Adrenal gland (tissue), 12 donors: ENCODE results near the gene RFX6. TPM values are rescaled to one million over a fixed set of nuclear protein-coding genes. Genes with fewer than 3 reads are reported as not detected.

Source experiments
- DNase-seq, 7 donors: peaks; one replicate each; pipeline ENCODE4 v3.0.0-alpha.2; 2019 to 2020
- H3K27ac ChIP-seq, 5 donors: fragments of 200-600 bp; sonication (generic) in 4 of 5; 1 replicate in 3 of 5; 2 replicates in 2 of 5; pipeline versions ENCODE4 v1.5.1 to v1.8.0; 2016 to 2020; ENCODE audit warnings: mild to moderate bottlenecking in 1 of 5
- H3K27me3 ChIP-seq: fragments of 200-600 bp; 2 replicates; pipeline ENCODE4 v1.8.0; 2021
- H3K36me3 ChIP-seq, 2 donors: fragments of 200-600 bp; replicated peaks in 1 of 2; 1 replicate in 1 of 2; 2 replicates in 1 of 2; pipeline versions ENCODE4 v1.5.1 to v1.8.0; 2018 to 2022
- H3K4me1 ChIP-seq, 2 donors: fragments of 200-600 bp; replicated peaks in 1 of 2; 1 replicate in 1 of 2; 2 replicates in 1 of 2; pipeline versions ENCODE4 v1.5.1 to v1.8.0; 2018 to 2021
- H3K4me3 ChIP-seq, 4 donors: fragments of 200-600 bp; sonication (generic) in 3 of 4; one replicate each; pipeline ENCODE4 v1.5.1; 2016 to 2018
- H3K9me3 ChIP-seq, 3 donors: fragments of 200-600 bp; sonication (generic) in 1 of 3; replicated peaks in 1 of 3; 1 replicate in 2 of 3; 2 replicates in 1 of 3; pipeline versions ENCODE4 v1.5.1 to v1.8.0; 2016 to 2021
- POLR2A ChIP-seq, 2 donors: fragments of 450-650 bp; IDR thresholded peaks; one replicate each; pipeline ENCODE4 v1.6.1; 2017; ENCODE audit warnings: antibody characterized with exemption in 2 of 2, mild to moderate bottlenecking in 2 of 2, moderate library complexity in 1 of 2
- WGBS, 4 donors: extraction: QIAGEN DNeasy Blood & Tissue Kit in 2 of 4; methylation state at CpG; one replicate each; pipeline versions ENCODE4 v1.1.5 to v1.1.7; 2013 to 2017; 5-methylcytosine and 5-hydroxymethylcytosine counted together
- intact Hi-C, 2 donors: fragments of 100-400 bp; cut with DNase I; formaldehyde crosslinking; loops; one replicate each; pipeline versions ENCODE4 v1.14.1 to v1.15.0; 2022 to 2023
- polyA plus RNA-seq, 3 donors: library from polyadenylated mRNA; stranded (reverse); fragments of 200-250 nt in 2 of 3; fragments of 350-450 nt in 1 of 3; fragmentation: Illumina TruSeq in 1 of 3; extraction: RNeasy Lipid Tissue Mini Kit (QIAGEN cat#74804) in 1 of 3; gene quantifications; one replicate each; pipeline ENCODE4 v1.2.3, GENCODE V29; 2013 to 2014
- total RNA-seq, 9 donors: library from RNA; depleted of rRNA in 4 of 9; stranded (reverse); fragments of >200 nt in 4 of 9; fragments of 120-200 nt in 1 of 9; fragmentation: NEBNext Ultra II Directional in 1 of 9; extraction: Animal tissue kit (Norgen Biotek cat#: 25700) in 1 of 9; gene quantifications; one replicate each; pipeline versions ENCODE4 v1.1.0 to v1.2.4, GENCODE V29; 2013 to 2023
- TF ChIP-seq, protein P1 (sequence below), 6 experiments: fragments of 450-650 bp in 4 of 6; fragments of 200-600 bp in 2 of 6; sonication (generic) in 1 of 6; IDR thresholded peaks; 1 replicate in 5 of 6; 2 replicates in 1 of 6; pipeline versions ENCODE4 v1.5.1 to v1.8.0; 2016 to 2021; ENCODE audit warnings: antibody characterized with exemption in 6 of 6, mild to moderate bottlenecking in 2 of 6, moderate library complexity in 1 of 6
- donor health status: healthy with polysubstance abuse.
- donor health status: Bipolar disorder and iron deficiency.
- donor health status: DM: yes; HTN: yes; CAD: no.
- donor health status: DM: no; HTN: no; CAD: no.
- donor health status: DM: no; HTN: no; CAD: no.
- donor health status: DM: yes; HTN: yes; CAD: no.

The RFX6 gene
- total and polyA plus RNA-seq, 12 donors = 0.27 to 12.0 (median 3.2) TPM; not detected in 4

DNA sequence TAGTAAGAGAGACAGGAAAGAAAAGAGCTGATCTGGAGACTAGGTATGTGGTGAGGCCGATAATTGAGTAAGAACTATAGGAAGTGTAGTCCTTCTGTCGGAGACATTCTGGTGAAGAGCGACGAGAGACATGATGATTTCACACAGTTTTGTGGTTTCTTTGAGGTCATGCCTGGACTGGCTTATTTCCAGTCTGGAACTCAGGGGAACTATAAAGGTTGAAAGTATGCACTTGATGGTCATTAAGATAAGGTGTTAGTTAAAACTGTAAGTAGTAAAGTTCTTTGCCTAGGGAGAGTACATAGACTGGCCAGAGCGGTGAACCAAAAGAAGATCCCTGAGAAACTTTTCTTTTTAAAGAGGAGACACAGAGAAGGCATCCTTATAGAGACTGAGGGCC lies 68.8 kb downstream of the RFX6 start:
- H3K9me3 ChIP-seq = no peaks in the 10 kb centered on the region
- H3K36me3 ChIP-seq = no peaks in the 10 kb centered on the region
- H3K4me3 ChIP-seq = no peak overlapping the region
- no peaks in the 10 kb centered on the region for H3K4me1 ChIP-seq
- intact Hi-C loops = no loop called here
- H3K27ac ChIP-seq = no peak overlapping the region
- 74 to 84% (median 81%) methylated on average over 5 of the region's 5 CpGs for WGBS, 4 donors
- DNase-seq = no peak
- H3K27me3 ChIP-seq = no peaks in the 10 kb centered on the region
- no peak for TF ChIP-seq POLR2A (IDR thresholded peaks at IDR 0.05)
- TF ChIP-seq, protein P1, sequence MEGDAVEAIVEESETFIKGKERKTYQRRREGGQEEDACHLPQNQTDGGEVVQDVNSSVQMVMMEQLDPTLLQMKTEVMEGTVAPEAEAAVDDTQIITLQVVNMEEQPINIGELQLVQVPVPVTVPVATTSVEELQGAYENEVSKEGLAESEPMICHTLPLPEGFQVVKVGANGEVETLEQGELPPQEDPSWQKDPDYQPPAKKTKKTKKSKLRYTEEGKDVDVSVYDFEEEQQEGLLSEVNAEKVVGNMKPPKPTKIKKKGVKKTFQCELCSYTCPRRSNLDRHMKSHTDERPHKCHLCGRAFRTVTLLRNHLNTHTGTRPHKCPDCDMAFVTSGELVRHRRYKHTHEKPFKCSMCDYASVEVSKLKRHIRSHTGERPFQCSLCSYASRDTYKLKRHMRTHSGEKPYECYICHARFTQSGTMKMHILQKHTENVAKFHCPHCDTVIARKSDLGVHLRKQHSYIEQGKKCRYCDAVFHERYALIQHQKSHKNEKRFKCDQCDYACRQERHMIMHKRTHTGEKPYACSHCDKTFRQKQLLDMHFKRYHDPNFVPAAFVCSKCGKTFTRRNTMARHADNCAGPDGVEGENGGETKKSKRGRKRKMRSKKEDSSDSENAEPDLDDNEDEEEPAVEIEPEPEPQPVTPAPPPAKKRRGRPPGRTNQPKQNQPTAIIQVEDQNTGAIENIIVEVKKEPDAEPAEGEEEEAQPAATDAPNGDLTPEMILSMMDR (IDR thresholded peaks at IDR 0.05) = no peak

GRCh38 chr6:116948533-116949304 lies 71.7 kb downstream of the RFX6 start:
- Histone ChIP-seq H3K9me3 (no peaks in the 10 kb centered on the region), H3K36me3 (no peaks in the 10 kb centered on the region), H3K27me3 (no peaks in the 10 kb centered on the region), H3K4me1 (no peaks in the 10 kb centered on the region), H3K4me3 (no peak overlapping the region), H3K27ac (no peak overlapping the region)
- TF ChIP-seq, protein P1 (IDR thresholded peaks at IDR 0.05) = no peak
- TF ChIP-seq POLR2A (IDR thresholded peaks at IDR 0.05) = no peak
- 49 to 58% (median 51%) methylated on average over 1 of the region's 1 CpG for WGBS, 4 donors
- intact Hi-C loops = no loop called here
- DNase-seq = no peak

DNA sequence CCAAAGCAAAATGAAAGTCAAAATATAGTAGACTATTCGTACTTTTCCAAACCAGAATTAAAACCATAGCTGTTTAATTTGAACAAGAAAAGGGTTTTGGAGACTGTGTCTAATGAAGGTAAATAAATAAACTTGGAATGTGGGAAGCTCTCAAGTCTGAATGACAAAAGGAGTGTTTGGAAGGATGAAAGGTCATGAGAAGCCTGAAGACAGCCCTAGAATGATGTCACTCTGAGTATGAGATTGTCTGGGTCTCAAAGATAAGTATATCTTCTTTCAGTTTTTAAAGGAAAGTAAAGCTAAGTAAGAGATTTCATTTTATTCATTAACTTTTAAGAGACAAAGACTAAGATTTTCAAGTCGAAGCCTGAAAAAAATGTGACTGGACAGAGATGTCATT lies 72.9 kb downstream of the RFX6 start:
- no peaks in the 10 kb centered on the region for H3K4me1 ChIP-seq
- DNase-seq = no peak
- no peak overlapping the region for H3K4me3 ChIP-seq
- no peaks in the 10 kb centered on the region for H3K9me3 ChIP-seq
- WGBS, 4 donors = 53 to 76% (median 64%) methylated on average over 2 of the region's 2 CpGs
- no peak overlapping the region for H3K27ac ChIP-seq
- H3K36me3 ChIP-seq = no peaks in the 10 kb centered on the region
- no peaks in the 10 kb centered on the region for H3K27me3 ChIP-seq
- TF ChIP-seq POLR2A (IDR thresholded peaks at IDR 0.05) = no peak
- TF ChIP-seq, protein P1 (IDR thresholded peaks at IDR 0.05) = no peak
- intact Hi-C loops = no loop called here

- Histone ChIP-seq H3K27me3 (no peaks in the 10 kb centered on the region), H3K36me3 (no peaks in the 10 kb centered on the region), H3K4me1 (no peaks in the 10 kb centered on the region), H3K9me3 (no peaks in the 10 kb centered on the region), H3K4me3 (no peak overlapping the region), H3K27ac (no peak overlapping the region)
- 15 to 34% (median 19%) methylated on average over 2 of the region's 2 CpGs for WGBS, 4 donors
- intact Hi-C loops = no loop called here
- no peak for DNase-seq
- TF ChIP-seq POLR2A (IDR thresholded peaks at IDR 0.05) = no peak
- TF ChIP-seq, protein P1 (IDR thresholded peaks at IDR 0.05) = no peak
Measured at GRCh38 chr6:116954335-116954734, 77.3 kb downstream of the RFX6 start.
